ENCODE results near the gene RYR2.

Gene RYR2

GRCh38 chr1:237041795-237042525 lies at the start of gene RYR2:
RYR2 (plus strand) TSS chr1:237042184; CDS start chr1:237042522, 338 bp downstream.
- H3K4me3 ChIP-seq (ENCODE audit: low read length) = no peak within 1 kb of the TSS
- peak; percentile 30 for DNase-seq (ENCODE audit: low read depth)
- TF ChIP-seq, protein P1, sequence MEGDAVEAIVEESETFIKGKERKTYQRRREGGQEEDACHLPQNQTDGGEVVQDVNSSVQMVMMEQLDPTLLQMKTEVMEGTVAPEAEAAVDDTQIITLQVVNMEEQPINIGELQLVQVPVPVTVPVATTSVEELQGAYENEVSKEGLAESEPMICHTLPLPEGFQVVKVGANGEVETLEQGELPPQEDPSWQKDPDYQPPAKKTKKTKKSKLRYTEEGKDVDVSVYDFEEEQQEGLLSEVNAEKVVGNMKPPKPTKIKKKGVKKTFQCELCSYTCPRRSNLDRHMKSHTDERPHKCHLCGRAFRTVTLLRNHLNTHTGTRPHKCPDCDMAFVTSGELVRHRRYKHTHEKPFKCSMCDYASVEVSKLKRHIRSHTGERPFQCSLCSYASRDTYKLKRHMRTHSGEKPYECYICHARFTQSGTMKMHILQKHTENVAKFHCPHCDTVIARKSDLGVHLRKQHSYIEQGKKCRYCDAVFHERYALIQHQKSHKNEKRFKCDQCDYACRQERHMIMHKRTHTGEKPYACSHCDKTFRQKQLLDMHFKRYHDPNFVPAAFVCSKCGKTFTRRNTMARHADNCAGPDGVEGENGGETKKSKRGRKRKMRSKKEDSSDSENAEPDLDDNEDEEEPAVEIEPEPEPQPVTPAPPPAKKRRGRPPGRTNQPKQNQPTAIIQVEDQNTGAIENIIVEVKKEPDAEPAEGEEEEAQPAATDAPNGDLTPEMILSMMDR (IDR thresholded peaks at IDR 0.05; ENCODE audit: insufficient read depth, low read depth, low read length, missing control alignments) = peak; percentile 21

GRCh38 chr1:236992449-236992848 lies 49.5 kb upstream of the RYR2 start:
- no peak overlapping the region for H3K4me3 ChIP-seq (ENCODE audit: low read length)
- DNase-seq (ENCODE audit: low read depth) = no peak
- TF ChIP-seq, protein P1 (IDR thresholded peaks at IDR 0.05; ENCODE audit: insufficient read depth, low read depth, low read length, missing control alignments) = no peak

DNA sequence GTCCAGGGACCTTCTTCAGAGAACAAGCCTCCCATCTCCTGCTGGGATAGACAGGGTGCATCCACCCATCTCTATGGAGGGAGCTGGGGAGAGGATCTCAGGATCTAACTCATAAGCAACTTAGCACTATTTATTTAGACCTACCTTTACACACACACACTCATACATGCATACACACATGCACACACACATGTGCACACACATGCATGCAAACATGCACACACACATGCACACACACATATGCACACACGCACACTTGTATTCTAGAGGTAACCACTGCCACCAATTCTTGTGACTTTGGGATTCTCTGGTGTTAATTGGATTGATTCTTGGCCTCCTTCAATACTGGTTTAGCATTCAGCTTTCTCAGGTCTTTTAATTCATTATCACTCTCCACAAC lies 47.5 kb upstream of the RYR2 start:
- TF ChIP-seq, protein P1 (IDR thresholded peaks at IDR 0.05; ENCODE audit: insufficient read depth, low read depth, low read length, missing control alignments) = no peak
- H3K4me3 ChIP-seq (ENCODE audit: low read length) = no peak overlapping the region
- DNase-seq (ENCODE audit: low read depth) = no peak

DNA sequence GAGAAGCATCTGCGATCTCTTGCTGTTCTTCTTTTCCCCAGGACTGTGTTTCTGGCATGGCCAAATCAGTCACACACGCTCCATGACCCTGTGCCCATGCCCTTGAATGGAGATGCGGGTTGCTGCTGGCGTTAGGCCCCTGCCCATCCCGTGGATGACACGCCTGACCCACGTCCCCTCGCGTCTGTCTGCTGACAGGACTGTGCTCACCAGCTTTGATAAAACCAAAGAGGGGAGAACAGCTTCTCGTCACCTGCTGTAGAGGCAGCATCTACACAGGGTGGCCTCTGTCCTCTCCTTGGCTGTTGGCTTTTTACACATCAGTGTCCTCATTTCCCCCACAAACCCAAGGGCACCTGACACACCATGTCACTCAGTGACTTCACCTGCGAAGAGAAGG lies 44.6 kb upstream of the RYR2 start:
- DNase-seq (ENCODE audit: low read depth) = no peak
- H3K4me3 ChIP-seq (ENCODE audit: low read length) = no peak overlapping the region
- TF ChIP-seq, protein P1 (IDR thresholded peaks at IDR 0.05; ENCODE audit: insufficient read depth, low read depth, low read length, missing control alignments) = no peak

DNA sequence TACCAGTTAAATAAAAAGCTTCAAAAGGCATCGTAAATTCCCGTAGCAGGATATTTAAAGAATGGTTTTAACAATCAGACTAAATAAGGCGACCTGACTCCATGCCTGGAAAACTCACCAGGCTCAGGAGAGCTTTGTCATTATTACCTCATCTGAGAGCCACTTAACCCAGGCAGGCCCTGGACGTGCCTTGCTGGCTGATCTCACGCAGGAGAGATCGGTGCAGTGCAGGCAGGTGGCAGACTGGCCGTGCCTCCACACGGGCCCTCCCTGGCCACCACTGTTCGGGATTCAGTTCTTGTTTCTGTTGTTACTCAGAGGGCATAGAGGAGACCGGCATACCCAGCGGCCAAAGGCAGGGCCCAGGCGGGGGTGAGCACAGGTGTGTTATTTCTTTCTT lies 44.1 kb upstream of the RYR2 start:
- TF ChIP-seq, protein P1 (IDR thresholded peaks at IDR 0.05; ENCODE audit: insufficient read depth, low read depth, low read length, missing control alignments) = no peak
- peak; percentile 11 for DNase-seq (ENCODE audit: low read depth)
- no peak overlapping the region for H3K4me3 ChIP-seq (ENCODE audit: low read length)

GRCh38 chr1:236998546-236998945 lies 43.4 kb upstream of the RYR2 start:
- TF ChIP-seq, protein P1 (IDR thresholded peaks at IDR 0.05; ENCODE audit: insufficient read depth, low read depth, low read length, missing control alignments) = no peak
- no peak for DNase-seq (ENCODE audit: low read depth)
- no peak overlapping the region for H3K4me3 ChIP-seq (ENCODE audit: low read length)

GRCh38 chr1:237000191-237000590 lies 41.8 kb upstream of the RYR2 start:
- TF ChIP-seq, protein P1 (IDR thresholded peaks at IDR 0.05; ENCODE audit: insufficient read depth, low read depth, low read length, missing control alignments) = no peak
- no peak overlapping the region for H3K4me3 ChIP-seq (ENCODE audit: low read length)
- DNase-seq (ENCODE audit: low read depth) = no peak

Data from epithelial cell of esophagus (primary cell).